ENCODE results near the gene RAB30. TPM values are rescaled to one million over a fixed set of nuclear protein-coding genes. Genes with fewer than 3 reads are reported as not detected.

Gene RAB30
- total and polyA plus RNA-seq, 12 donors, result 2.5 to 29.4 (median 21.7) TPM

GRCh38 chr11:83004746-83005556 lies 66.7 kb downstream of the RAB30 start:
- DNase-seq, result no peak
- H3K4me1 ChIP-seq, result peaks cover 12 to 55% (median 38%) of the 10 kb centered on the region in 9 donors

GRCh38 chr11:83002522-83002921 lies 69.2 kb downstream of the RAB30 start:
- Histone ChIP-seq H3K4me1 (peaks cover 5 to 61% (median 37%) of the 10 kb centered on the region in 9 donors), H3K27me3 (no peaks in the 10 kb centered on the region), H3K9me3 (no peaks in the 10 kb centered on the region), H3K4me3 (no peak overlapping the region), H3K36me3 (no peaks in the 10 kb centered on the region), H3K27ac (no peak overlapping the region)
- ATAC-seq (no peak), DNase-seq (no peak)
- intact Hi-C loops (cut with DNase I), result loop anchor here in 1 of 10 donors (10.0 kb wide), 1 partner anchor 152 kb away; the partner anchor contains the start of gene PCF11
- no peak for TF ChIP-seq CTCF (IDR thresholded peaks at IDR 0.05)
- WGBS, 2 donors, result 96% methylated on average over 3 of the region's 3 CpGs

More at GRCh38 chr11:83004746-83005556, 66.7 kb downstream of the RAB30 start:
- Histone ChIP-seq H3K9me3 (no peaks in the 10 kb centered on the region), H3K4me3 (no peak overlapping the region), H3K27me3 (no peaks in the 10 kb centered on the region), H3K27ac (no peak overlapping the region), H3K36me3 (no peaks in the 10 kb centered on the region)
- intact Hi-C loops (cut with DNase I), result loop anchor here in 1 of 10 donors (5.0 to 10.0 kb wide), 3 partner anchors 47 to 150 kb away; partner anchors contain the start of genes PCF11 and RAB30
- no peak for TF ChIP-seq CTCF (IDR thresholded peaks at IDR 0.05)
- WGBS, 2 donors, result 98% methylated on average over 2 of the region's 2 CpGs
- no peak for ATAC-seq

- Histone ChIP-seq H3K4me3 (no peak overlapping the region), H3K4me1 (peaks cover 3 to 61% (median 35%) of the 10 kb centered on the region in 9 donors), H3K36me3 (peaks cover 0 to 4% (median 0%) of the 10 kb centered on the region in 9 donors), H3K27me3 (no peaks in the 10 kb centered on the region), H3K27ac (no peak overlapping the region), H3K9me3 (no peaks in the 10 kb centered on the region)
- no peak for TF ChIP-seq CTCF (IDR thresholded peaks at IDR 0.05)
- DNase-seq (no peak), ATAC-seq (peak in 4 of 8 donors; percentile 40 to 70 (median 58))
- intact Hi-C loops (cut with DNase I), result loop anchor here in 1 of 10 donors (10.0 kb wide), 1 partner anchor 153 kb away; the partner anchor contains the start of gene PCF11
- WGBS, 2 donors, result 56 to 67% methylated on average over 3 of the region's 3 CpGs
These were observed 69.6 kb downstream of the RAB30 start for GRCh38 chr11:83002053-83002452.

- Histone ChIP-seq H3K4me3 (no peak overlapping the region), H3K27me3 (no peaks in the 10 kb centered on the region), H3K4me1 (peaks cover 0 to 65% (median 36%) of the 10 kb centered on the region in 9 donors), H3K27ac (no peak overlapping the region), H3K36me3 (peaks cover 0 to 15% (median 0%) of the 10 kb centered on the region in 9 donors), H3K9me3 (no peaks in the 10 kb centered on the region)
- no peak for DNase-seq
- WGBS, 2 donors, result 98% methylated on average over 6 of the region's 6 CpGs
- no peak for ATAC-seq
- intact Hi-C loops (cut with DNase I), result loop anchor here in 1 of 10 donors (10.0 kb wide), 1 partner anchor 154 kb away; the partner anchor contains the start of gene PCF11
- TF ChIP-seq CTCF (IDR thresholded peaks at IDR 0.05), result no peak
These were observed 71.3 kb downstream of the RAB30 start for GRCh38 chr11:83000381-83000780.

All from heart right ventricle (tissue), 16 donors.